Right atrium auricular region (tissue), 2 donors: Measurements from ENCODE around the gene RPP30. TPM values are rescaled to one million over a fixed set of nuclear protein-coding genes. Genes with fewer than 3 reads are reported as not detected.
"Not testable (repeated sequence)": the region's sequence is repeated elsewhere in the genome, so short reads cannot be mapped to it uniquely, and the experiment has no call there.

Source experiments
- DNase-seq: peaks from one replicate; pipeline ENCODE4 v3.0.0-alpha.2; 2019; ENCODE audit warnings: low spot score
- H3K27ac ChIP-seq, 2 donors: fragments of 200-600 bp; sonication (generic); 1 replicate in 1 of 2; 2 replicates in 1 of 2; pipeline ENCODE4 v1.5.1; 2016 to 2019
- H3K27me3 ChIP-seq, 2 donors: fragments of 200-600 bp; sonication (generic); one replicate each; pipeline versions ENCODE4 v1.5.1 to v1.6.0; 2017 to 2019
- H3K36me3 ChIP-seq: fragments of 200-600 bp; sonication (generic); one replicate; pipeline ENCODE4 v1.5.1; 2016
- H3K4me1 ChIP-seq, 2 donors: fragments of 200-600 bp; sonication (generic); one replicate each; pipeline versions ENCODE4 v1.5.1 to v1.6.0; 2017 to 2019
- H3K4me3 ChIP-seq, 2 donors: fragments of 200-600 bp; sonication (generic); 1 replicate in 1 of 2; 2 replicates in 1 of 2; pipeline ENCODE4 v1.5.1; 2017 to 2019; ENCODE audit warnings: mild to moderate bottlenecking in 1 of 2, moderate library complexity in 1 of 2
- H3K9me3 ChIP-seq, 2 donors: fragments of 200-600 bp; sonication (generic); one replicate each; pipeline ENCODE4 v1.5.1; 2019
- total RNA-seq, 2 donors: library from RNA; depleted of rRNA; stranded (reverse); fragments of >200 nt; gene quantifications; one replicate each; pipeline ENCODE4 v1.1.0, GENCODE V29; 2016
- TF ChIP-seq, protein P1 (sequence below), 2 donors: fragments of 200-600 bp; sonication (generic); IDR thresholded peaks; one replicate each; pipeline ENCODE4 v1.5.1; 2019; ENCODE audit warnings: antibody characterized with exemption in 2 of 2

Gene RPP30
- total RNA-seq, 2 donors from 2014 or later = 23.3 to 24.6 TPM

DNA sequence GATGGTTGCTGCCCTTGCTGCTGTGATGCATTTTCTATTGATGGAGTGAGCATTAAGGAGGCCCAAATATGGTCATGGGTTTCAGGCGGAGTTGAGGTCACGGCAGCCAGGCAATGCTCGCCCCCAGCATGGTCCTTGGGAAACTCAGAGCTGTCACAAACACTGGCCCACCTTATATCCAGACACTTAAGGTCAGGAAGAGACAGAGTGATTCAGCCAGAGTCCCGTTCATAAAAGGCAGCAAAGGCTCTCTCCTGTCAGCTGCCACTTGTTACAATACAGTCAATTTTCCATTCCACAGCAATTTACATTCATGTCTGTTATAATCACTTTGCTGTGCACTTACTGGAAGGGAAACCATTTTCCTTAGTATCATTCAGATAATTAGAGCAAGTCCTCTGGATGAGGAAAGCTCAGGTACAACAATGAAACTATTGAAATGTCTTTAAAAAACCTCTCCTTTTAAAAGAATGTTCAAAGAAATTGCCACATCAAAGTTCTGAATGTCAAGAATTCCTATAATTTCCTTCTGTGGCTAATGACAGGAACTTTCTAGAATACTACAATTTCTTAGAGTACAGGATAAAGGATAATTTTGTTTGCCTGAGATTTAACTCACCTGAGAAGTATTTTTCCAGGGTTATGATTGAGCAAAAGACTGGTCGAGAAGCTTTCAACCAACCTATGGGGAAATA, 64.0 kb downstream of the RPP30 start:
- TF ChIP-seq, protein P1, sequence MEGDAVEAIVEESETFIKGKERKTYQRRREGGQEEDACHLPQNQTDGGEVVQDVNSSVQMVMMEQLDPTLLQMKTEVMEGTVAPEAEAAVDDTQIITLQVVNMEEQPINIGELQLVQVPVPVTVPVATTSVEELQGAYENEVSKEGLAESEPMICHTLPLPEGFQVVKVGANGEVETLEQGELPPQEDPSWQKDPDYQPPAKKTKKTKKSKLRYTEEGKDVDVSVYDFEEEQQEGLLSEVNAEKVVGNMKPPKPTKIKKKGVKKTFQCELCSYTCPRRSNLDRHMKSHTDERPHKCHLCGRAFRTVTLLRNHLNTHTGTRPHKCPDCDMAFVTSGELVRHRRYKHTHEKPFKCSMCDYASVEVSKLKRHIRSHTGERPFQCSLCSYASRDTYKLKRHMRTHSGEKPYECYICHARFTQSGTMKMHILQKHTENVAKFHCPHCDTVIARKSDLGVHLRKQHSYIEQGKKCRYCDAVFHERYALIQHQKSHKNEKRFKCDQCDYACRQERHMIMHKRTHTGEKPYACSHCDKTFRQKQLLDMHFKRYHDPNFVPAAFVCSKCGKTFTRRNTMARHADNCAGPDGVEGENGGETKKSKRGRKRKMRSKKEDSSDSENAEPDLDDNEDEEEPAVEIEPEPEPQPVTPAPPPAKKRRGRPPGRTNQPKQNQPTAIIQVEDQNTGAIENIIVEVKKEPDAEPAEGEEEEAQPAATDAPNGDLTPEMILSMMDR (IDR thresholded peaks at IDR 0.05) = no peak
- H3K27me3 ChIP-seq = no peaks in the 10 kb centered on the region
- no peaks in the 10 kb centered on the region for H3K36me3 ChIP-seq
- H3K4me3 ChIP-seq = peak overlapping the region in 1 of 2 donors; percentile 28
- H3K27ac ChIP-seq = peak overlapping the region; percentile 69 to 94
- H3K4me1 ChIP-seq = peaks cover 0 to 27% of the 10 kb centered on the region in 2 donors
- DNase-seq = no peak
- no peaks in the 10 kb centered on the region for H3K9me3 ChIP-seq

DNA sequence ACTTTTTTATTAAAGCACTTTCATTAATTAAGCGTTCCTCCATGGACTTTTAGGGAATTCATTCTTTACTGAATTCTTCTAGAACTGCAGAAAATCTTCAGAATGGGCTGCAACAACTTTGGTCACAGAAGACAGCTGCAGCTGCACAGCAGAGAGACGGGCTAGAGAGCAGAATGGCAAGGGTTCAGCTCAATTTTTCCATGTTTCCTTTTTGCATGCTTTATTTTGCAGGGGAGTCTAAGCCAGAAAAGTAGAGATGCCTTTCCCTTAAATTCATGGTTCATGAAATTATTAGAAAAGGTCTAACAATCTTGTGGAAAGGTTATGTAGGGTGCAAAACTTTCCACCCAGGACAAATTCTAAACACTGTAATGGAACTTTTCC, 64.5 kb downstream of the RPP30 start:
- TF ChIP-seq, protein P1 (IDR thresholded peaks at IDR 0.05) = no peak
- DNase-seq = no peak
- Histone ChIP-seq H3K4me1 (peaks cover 0 to 21% of the 10 kb centered on the region in 2 donors), H3K27ac (peak overlapping the region; percentile 69 to 94), H3K4me3 (peak overlapping the region in 1 of 2 donors; percentile 18), H3K9me3 (no peaks in the 10 kb centered on the region), H3K36me3 (no peaks in the 10 kb centered on the region), H3K27me3 (no peaks in the 10 kb centered on the region)

DNA sequence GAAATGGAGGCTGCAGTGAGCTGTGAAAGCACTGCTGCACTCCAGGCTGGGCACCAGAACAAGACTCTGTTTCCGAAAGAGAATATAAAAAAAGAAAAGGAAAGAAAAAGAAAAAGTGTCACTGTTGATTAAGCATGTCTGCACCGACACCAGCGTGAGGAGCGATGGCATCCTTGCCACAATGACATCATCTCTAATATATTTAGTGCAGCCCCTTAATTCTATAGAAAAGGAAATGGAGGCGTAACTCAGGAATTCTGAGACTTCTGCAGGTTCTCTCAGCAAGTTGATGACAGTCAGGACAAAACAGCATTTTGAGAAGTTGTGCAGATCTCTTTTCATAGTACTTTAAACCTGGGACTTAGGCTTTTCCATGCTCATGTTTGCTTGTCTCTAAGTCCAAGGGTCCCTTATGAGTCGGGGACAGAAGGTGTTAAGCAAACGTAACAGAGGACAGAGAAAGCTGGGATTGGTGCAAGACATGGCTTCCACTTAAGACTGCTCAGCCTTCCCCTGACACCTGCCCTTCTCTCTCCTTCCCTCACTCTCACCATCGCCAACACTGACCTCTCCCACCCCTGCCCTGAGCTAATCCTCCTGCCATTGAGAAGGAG, 66.0 kb downstream of the RPP30 start:
- TF ChIP-seq, protein P1 (IDR thresholded peaks at IDR 0.05) = no peak
- Histone ChIP-seq H3K9me3 (no peaks in the 10 kb centered on the region), H3K27ac (peak overlapping the region in 1 of 2 donors; percentile 94), H3K27me3 (no peaks in the 10 kb centered on the region), H3K4me1 (peaks cover 0 to 10% of the 10 kb centered on the region in 2 donors), H3K4me3 (no peak overlapping the region), H3K36me3 (no peaks in the 10 kb centered on the region)
- DNase-seq = no peak

DNA sequence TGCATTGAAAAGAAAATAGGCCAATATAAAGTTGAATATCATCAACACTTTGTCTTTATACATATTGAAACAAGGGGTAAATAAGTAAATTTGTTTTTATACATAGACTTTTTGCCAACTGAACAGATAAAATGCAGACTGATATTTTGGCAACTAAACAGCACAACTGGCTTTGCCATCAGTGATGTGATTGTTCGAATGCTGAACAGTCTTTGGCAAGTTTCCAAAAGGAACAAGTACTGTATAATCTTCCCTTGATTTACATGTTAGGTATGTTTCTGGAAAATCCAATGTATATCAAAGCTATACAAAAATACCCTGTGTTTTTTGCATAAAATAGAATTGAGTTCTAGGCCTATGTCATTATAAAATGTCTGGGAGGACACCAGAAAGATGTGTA, 67.3 kb downstream of the RPP30 start:
- DNase-seq = no peak
- no peak overlapping the region for H3K4me3 ChIP-seq
- TF ChIP-seq, protein P1 (IDR thresholded peaks at IDR 0.05) = no peak
- no peaks in the 10 kb centered on the region for H3K36me3 ChIP-seq
- no peaks in the 10 kb centered on the region for H3K27me3 ChIP-seq
- H3K9me3 ChIP-seq = no peaks in the 10 kb centered on the region
- H3K4me1 ChIP-seq = peaks cover 0 to 10% of the 10 kb centered on the region in 2 donors
- no peak overlapping the region for H3K27ac ChIP-seq

DNA sequence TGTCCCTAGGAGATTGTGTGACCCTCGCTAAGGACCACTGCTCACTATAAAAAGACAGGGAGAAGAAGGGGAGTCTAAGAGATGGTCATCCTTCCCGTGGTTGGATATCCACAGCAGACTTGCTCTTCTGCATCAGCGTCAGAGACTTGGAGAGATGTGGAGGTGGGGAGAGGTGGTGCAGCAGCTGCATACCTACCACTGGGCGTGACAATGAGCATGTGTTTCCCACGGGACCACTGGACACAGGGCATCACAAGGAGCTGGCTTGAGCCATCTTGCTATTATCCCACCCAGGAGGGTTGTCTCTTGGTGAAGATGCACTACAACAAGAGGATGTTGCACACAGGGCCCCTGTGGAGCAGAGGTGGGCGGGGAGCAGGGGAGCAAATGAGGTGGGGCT, 67.9 kb downstream of the RPP30 start:
- TF ChIP-seq, protein P1 (IDR thresholded peaks at IDR 0.05) = no peak
- H3K36me3 ChIP-seq = no peaks in the 10 kb centered on the region
- H3K4me1 ChIP-seq = peaks cover 0 to 10% of the 10 kb centered on the region in 2 donors
- H3K27me3 ChIP-seq = no peaks in the 10 kb centered on the region
- no peak overlapping the region for H3K27ac ChIP-seq
- DNase-seq = no peak
- H3K4me3 ChIP-seq = no peak overlapping the region
- no peaks in the 10 kb centered on the region for H3K9me3 ChIP-seq

DNA sequence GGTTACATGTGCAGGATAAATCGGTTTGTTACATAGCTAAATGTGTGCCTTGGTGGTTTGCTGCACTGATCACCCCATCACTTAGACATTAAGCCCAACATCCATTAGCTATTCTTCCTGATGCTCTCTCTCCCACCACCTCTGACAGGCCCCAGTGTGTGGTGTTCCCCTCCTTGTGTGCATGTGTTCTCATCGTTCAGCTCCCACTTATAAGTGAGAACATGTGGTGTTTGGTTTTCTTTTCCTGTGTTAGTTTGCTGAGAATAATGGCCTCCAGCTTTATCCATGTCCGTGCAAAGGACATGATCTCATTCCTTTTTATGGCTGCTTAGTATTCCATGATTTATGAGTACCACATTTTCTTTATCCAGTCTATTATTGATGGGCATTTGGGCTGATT, 71.2 kb downstream of the RPP30 start:
- not testable (repeated sequence) for H3K27me3 ChIP-seq, H3K36me3 ChIP-seq, H3K4me1 ChIP-seq, H3K9me3 ChIP-seq, DNase-seq, H3K4me3 ChIP-seq, H3K27ac ChIP-seq
